Trophoblast cell (in vitro differentiated cells and primary cell): Measurements from ENCODE around the gene FCHO1.

Experiments
- DNase-seq, 2 donors: peaks; one replicate each; pipeline ENCODE4 v3.0.0-alpha.2; 2016
- H2AFZ ChIP-seq: 2 replicates; pipeline ENCODE4 v1.6.1; 2013; ENCODE audit warnings: low read length, moderate library complexity, mild to moderate bottlenecking; ENCODE audit not compliant: insufficient read depth, poor library complexity
- H2AK5ac ChIP-seq: 2 replicates; pipeline ENCODE4 v1.6.1; 2013; ENCODE audit warnings: mild to moderate bottlenecking, low read length
- H2BK120ac ChIP-seq: 2 replicates; pipeline ENCODE4 v1.6.1; 2013; ENCODE audit warnings: low read length, mild to moderate bottlenecking, moderate library complexity; ENCODE audit not compliant: insufficient read depth, poor library complexity
- H2BK12ac ChIP-seq: 2 replicates; pipeline ENCODE4 v1.6.1; 2013; ENCODE audit warnings: mild to moderate bottlenecking, low read length, moderate library complexity
- H2BK5ac ChIP-seq: 2 replicates; pipeline ENCODE4 v1.6.1; 2013; ENCODE audit warnings: low read length, low read depth, moderate library complexity, mild to moderate bottlenecking; ENCODE audit not compliant: poor library complexity
- H3K14ac ChIP-seq: 2 replicates; pipeline ENCODE4 v1.6.1; 2013; ENCODE audit warnings: mild to moderate bottlenecking, low read length
- H3K18ac ChIP-seq: 2 replicates; pipeline ENCODE4 v1.6.1; 2013; ENCODE audit warnings: mild to moderate bottlenecking, low read length
- H3K23ac ChIP-seq: 2 replicates; pipeline ENCODE4 v1.6.1; 2013; ENCODE audit warnings: low read length
- H3K27ac ChIP-seq: 2 replicates; pipeline ENCODE4 v1.5.1; 2013; ENCODE audit warnings: low read depth, mild to moderate bottlenecking, inconsistent platforms, low read length, moderate library complexity
- H3K27me3 ChIP-seq: 2 replicates; pipeline ENCODE4 v1.6.1; 2013; ENCODE audit warnings: inconsistent platforms, mild to moderate bottlenecking, low read length, moderate library complexity; ENCODE audit not compliant: insufficient read depth
- H3K36me3 ChIP-seq, 2 experiments: 1 replicate in 1 of 2; 2 replicates in 1 of 2; pipeline ENCODE4 v1.6.1; 2013; ENCODE audit warnings: low read length in 2 of 2, mild to moderate bottlenecking in 2 of 2, moderate library complexity in 1 of 2; ENCODE audit not compliant: insufficient read depth in 2 of 2, control insufficient read depth in 1 of 2
- H3K4ac ChIP-seq: 2 replicates; pipeline ENCODE4 v1.6.1; 2013; ENCODE audit warnings: low read depth, mild to moderate bottlenecking, low read length, moderate library complexity
- H3K4me1 ChIP-seq, 2 experiments: 1 replicate in 1 of 2; 2 replicates in 1 of 2; pipeline ENCODE4 v1.6.1; 2013; ENCODE audit warnings: low read length in 2 of 2, mild to moderate bottlenecking in 2 of 2, moderate library complexity in 1 of 2; ENCODE audit not compliant: insufficient read depth in 2 of 2, control insufficient read depth in 1 of 2
- H3K4me2 ChIP-seq: 2 replicates; pipeline ENCODE4 v1.6.1; 2013; ENCODE audit warnings: inconsistent platforms, mild to moderate bottlenecking, low read length, moderate library complexity
- H3K4me3 ChIP-seq: 2 replicates; pipeline ENCODE4 v1.5.1; 2013; ENCODE audit warnings: mild to moderate bottlenecking, low read depth, low read length, inconsistent platforms
- H3K79me1 ChIP-seq: one replicate; pipeline ENCODE4 v1.6.1; 2013; ENCODE audit warnings: low read length
- H3K79me2 ChIP-seq: 2 replicates; pipeline ENCODE4 v1.6.1; 2013; ENCODE audit warnings: low read length, mild to moderate bottlenecking; ENCODE audit not compliant: control insufficient read depth, insufficient read depth, poor library complexity
- H3K9ac ChIP-seq: 2 replicates; pipeline ENCODE4 v1.6.1; 2013; ENCODE audit warnings: mild to moderate bottlenecking, low read length
- H3K9me3 ChIP-seq: 2 replicates; pipeline ENCODE4 v1.6.1; 2013; ENCODE audit warnings: low read depth, mild to moderate bottlenecking, control low read depth, inconsistent platforms, low read length; ENCODE audit not compliant: insufficient read depth
- H4K12ac ChIP-seq: 2 replicates; pipeline ENCODE4 v1.6.1; 2013; ENCODE audit warnings: low read depth, mild to moderate bottlenecking, low read length, moderate library complexity
- H4K8ac ChIP-seq: 2 replicates; pipeline ENCODE4 v1.6.1; 2013; ENCODE audit warnings: low read depth, mild to moderate bottlenecking, low read length, moderate library complexity
- H4K91ac ChIP-seq: one replicate; pipeline ENCODE4 v1.6.1; 2013; ENCODE audit warnings: low read depth, mild to moderate bottlenecking, low read length, moderate library complexity
- WGBS: extraction: QIAGEN DNeasy Blood & Tissue Kit; methylation state at CpG from one replicate; pipeline ENCODE4 v1.1.7; 2013; ENCODE audit warnings: missing lambda C conversion rate; ENCODE audit not compliant: insufficient read length, insufficient coverage; ENCODE audit errors: extremely low coverage; 5-methylcytosine and 5-hydroxymethylcytosine counted together

The FCHO1 gene

DNA sequence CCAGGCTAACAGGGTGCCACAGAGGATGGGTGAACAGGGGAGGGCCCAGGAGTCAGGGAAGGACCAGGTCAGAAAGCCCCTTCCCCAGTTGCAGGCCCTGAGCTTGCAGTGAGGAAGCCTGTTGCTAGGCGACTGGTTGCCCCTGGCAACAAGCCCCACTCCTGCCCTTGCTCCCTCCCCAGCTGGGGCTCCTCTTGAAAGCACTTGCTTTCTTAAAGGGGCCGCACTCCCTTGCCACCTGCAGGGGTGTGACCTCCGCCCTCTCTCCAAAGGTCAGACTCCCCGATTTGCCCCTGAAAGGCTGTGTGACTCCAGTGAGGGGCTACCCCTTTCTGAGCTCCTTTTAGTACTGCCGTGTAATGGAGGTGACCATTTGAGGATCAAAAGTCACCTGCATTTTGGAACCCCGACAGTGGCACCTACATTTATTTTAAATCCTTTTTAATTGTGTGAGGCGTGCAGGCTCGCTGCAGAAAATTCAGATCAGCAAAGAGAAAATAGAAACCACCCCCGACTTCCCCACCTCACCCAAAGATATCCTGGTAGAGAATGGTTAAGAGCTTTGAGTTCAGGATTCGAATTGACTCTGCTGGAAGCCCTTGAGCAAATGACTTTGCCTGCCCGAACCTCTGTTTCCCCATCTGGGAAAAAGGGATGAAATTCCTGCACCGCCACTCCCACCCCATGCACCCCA, 4.8 kb downstream of the FCHO1 start:
- Histone ChIP-seq H3K4me1 (no peaks in the 10 kb centered on the region), H3K9me3 (no peaks in the 10 kb centered on the region), H3K4ac (no peak overlapping the region), H3K9ac (no peak overlapping the region), H3K27ac (no peak overlapping the region), H2BK12ac (no peak overlapping the region), H3K18ac (no peak overlapping the region), H3K14ac (no peak overlapping the region), H2AK5ac (no peak overlapping the region), H4K12ac (no peak overlapping the region), H4K8ac (no peak overlapping the region), H3K79me1 (no peaks in the 10 kb centered on the region), H3K36me3 (no peaks in the 10 kb centered on the region), H3K79me2 (no peaks in the 10 kb centered on the region), H3K4me3 (no peak overlapping the region), H4K91ac (no peak overlapping the region), H2AFZ (no peak overlapping the region), H2BK120ac (no peak overlapping the region), H2BK5ac (no peak overlapping the region), H3K23ac (no peak overlapping the region), H3K4me2 (no peak overlapping the region), H3K27me3 (no peaks in the 10 kb centered on the region)
- DNase-seq, result no peak
- no CpG with 5 or more reads among the region's 12 CpGs for WGBS

DNA sequence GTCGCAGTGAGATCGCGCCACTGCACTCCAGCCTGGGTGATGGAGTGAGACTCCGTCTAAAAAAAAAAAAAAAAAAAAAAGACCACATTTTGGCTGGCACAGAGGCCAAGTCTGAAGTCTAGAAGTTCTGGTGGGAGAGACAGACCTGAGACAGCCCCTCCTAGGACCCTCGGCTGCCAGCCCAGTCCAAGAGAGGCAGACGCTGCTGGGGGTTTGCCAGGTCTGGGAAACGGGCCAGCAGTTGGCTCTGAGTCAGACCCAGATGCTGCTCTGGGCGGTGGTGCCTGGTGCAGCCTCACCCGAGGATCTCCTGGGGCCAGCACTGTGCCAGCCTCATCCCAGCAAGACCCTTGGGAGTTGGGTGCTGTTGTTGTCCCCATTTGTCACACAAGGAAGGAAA, 5.8 kb downstream of the FCHO1 start:
- Histone ChIP-seq H2BK120ac (no peak overlapping the region), H4K12ac (no peak overlapping the region), H2AK5ac (no peak overlapping the region), H3K18ac (no peak overlapping the region), H3K79me2 (no peaks in the 10 kb centered on the region), H3K36me3 (no peaks in the 10 kb centered on the region), H3K14ac (no peak overlapping the region), H3K4ac (no peak overlapping the region), H3K27me3 (no peaks in the 10 kb centered on the region), H2BK12ac (no peak overlapping the region), H4K91ac (no peak overlapping the region), H2AFZ (no peak overlapping the region), H3K4me3 (no peak overlapping the region), H3K27ac (no peak overlapping the region), H3K79me1 (no peaks in the 10 kb centered on the region), H3K4me1 (no peaks in the 10 kb centered on the region), H3K9me3 (no peaks in the 10 kb centered on the region), H3K23ac (no peak overlapping the region), H4K8ac (no peak overlapping the region), H3K4me2 (no peak overlapping the region), H3K9ac (no peak overlapping the region), H2BK5ac (no peak overlapping the region)
- no CpG with 5 or more reads among the region's 9 CpGs for WGBS
- DNase-seq, result no peak

DNA sequence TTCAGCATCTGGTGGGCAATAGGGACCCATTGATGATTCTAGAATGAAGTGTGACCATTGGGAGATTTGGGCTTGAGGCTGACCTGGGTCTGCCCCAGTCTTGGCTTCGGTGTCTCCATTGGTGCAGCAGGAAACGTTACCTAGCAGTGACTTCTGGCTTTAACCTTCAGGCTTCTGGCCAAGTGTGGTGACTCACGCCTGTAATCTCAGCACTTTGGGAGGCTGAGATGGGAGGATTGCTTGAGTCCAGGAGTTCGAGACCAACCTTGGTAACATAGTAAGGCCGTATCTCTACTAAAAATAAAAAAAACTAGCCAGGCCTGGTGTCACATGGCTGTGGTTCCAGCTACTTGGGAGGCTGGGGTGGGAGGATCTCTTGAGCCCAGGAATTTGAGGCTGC, 7.2 kb downstream of the FCHO1 start:
- Histone ChIP-seq H4K12ac (no peak overlapping the region), H3K23ac (no peak overlapping the region), H3K27me3 (no peaks in the 10 kb centered on the region), H3K14ac (no peak overlapping the region), H3K9ac (no peak overlapping the region), H2AFZ (no peak overlapping the region), H4K8ac (no peak overlapping the region), H3K79me2 (no peaks in the 10 kb centered on the region), H2BK12ac (no peak overlapping the region), H3K18ac (no peak overlapping the region), H4K91ac (no peak overlapping the region), H2BK120ac (no peak overlapping the region), H3K4me3 (no peak overlapping the region), H3K4me1 (no peaks in the 10 kb centered on the region), H3K36me3 (no peaks in the 10 kb centered on the region), H3K79me1 (no peaks in the 10 kb centered on the region), H3K9me3 (peaks cover 2% of the 10 kb centered on the region), H2BK5ac (no peak overlapping the region), H2AK5ac (no peak overlapping the region), H3K4me2 (no peak overlapping the region), H3K27ac (no peak overlapping the region), H3K4ac (no peak overlapping the region)
- no CpG with 5 or more reads among the region's 5 CpGs for WGBS
- no peak for DNase-seq

DNA sequence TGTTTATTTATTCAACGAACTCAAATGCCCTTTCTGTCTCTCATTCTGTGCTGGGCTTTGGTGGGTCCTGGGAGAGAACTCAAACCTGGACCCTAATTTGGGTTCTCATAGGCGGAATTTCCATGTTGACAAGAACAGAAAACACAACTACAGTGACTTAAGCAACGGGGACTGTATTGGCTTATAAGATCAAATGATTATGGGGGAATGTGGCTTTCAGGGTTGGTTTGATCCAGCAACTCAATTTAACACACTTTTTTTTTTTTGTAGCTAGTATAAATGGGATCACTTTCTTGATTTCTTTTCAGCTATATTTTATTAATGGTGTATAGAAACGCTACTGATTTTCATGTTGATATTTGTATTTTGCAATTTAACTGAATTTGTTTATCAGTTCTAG, 9.9 kb downstream of the FCHO1 start:
- Histone ChIP-seq H2BK12ac (no peak overlapping the region), H3K18ac (no peak overlapping the region), H2AFZ (no peak overlapping the region), H2BK120ac (no peak overlapping the region), H4K91ac (no peak overlapping the region), H2AK5ac (no peak overlapping the region), H3K4me1 (no peaks in the 10 kb centered on the region), H3K9ac (no peak overlapping the region), H3K23ac (no peak overlapping the region), H2BK5ac (no peak overlapping the region), H3K79me1 (no peaks in the 10 kb centered on the region), H3K4me3 (no peak overlapping the region), H3K79me2 (no peaks in the 10 kb centered on the region), H4K12ac (no peak overlapping the region), H3K4ac (no peak overlapping the region), H4K8ac (no peak overlapping the region), H3K14ac (no peak overlapping the region), H3K4me2 (no peak overlapping the region), H3K27me3 (no peaks in the 10 kb centered on the region), H3K27ac (no peak overlapping the region), H3K9me3 (peaks cover 2% of the 10 kb centered on the region), H3K36me3 (no peaks in the 10 kb centered on the region)
- no peak for DNase-seq
- no CpG with 5 or more reads among the region's 4 CpGs for WGBS
